SK-N-DZ (cell line): Measurements from ENCODE around the gene AGBL3.
A peak's percentile ranks its signal among the peaks of the same experiment; 100 is the strongest.
"Not testable (repeated sequence)": the region's sequence is repeated elsewhere in the genome, so short reads cannot be mapped to it uniquely, and the experiment has no call there.

ENCODE experiments used
- DNase-seq: peaks from one replicate; pipeline ENCODE4 v3.0.0-alpha.2; 2015; ENCODE audit warnings: low spot score

AGBL3 gene

GRCh38 chr7:134963036-134963435 lies 23.3 kb upstream of the AGBL3 start:
- no peak for DNase-seq

- DNase-seq: no peak
Observed at GRCh38 chr7:134966691-134967090, 19.6 kb upstream of the AGBL3 start.

DNA sequence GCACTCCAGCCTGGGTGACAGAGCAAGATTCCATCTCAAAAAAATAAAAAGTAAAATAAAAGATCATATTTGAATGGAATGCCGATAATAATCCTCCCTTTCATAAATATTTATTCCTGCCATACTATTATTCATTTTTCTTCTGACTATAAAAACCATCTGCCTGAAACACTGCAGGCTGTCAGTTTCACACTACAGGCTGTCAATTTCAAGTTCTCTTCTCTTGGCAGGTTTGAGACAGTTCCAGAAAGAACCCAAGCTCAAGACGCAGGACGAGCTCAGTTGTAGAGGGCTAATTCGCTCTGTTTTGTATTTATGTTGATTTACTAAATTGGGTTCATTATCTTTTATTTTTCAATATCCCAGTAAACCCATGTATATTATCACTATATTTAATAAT lies 18.2 kb upstream of the AGBL3 start:
- no peak for DNase-seq

DNA sequence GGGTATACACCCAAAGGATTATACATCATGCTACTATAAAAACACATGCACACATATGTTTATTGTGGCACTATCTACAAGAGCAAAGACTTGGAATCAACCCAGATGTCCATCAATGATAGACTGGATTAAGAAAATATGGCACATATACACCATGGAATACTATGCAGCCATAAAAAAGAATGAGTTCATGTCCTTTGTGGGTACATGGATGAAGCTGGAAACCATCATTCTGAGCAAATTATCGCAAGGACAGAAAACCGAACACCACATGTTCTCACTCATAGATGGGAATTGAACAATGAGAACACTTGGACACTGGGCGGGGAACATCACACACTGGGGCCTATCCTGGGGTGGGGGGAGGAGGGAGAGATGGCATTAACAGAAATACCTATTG lies 4.7 kb upstream of the AGBL3 start:
- DNase-seq: not testable (repeated sequence)

GRCh38 chr7:134985894-134986362 lies 380 bp upstream of the AGBL3 start:
- DNase-seq: no peak

GRCh38 chr7:134988161-134988560 lies 1.9 kb downstream of the AGBL3 start:
- DNase-seq: no peak

GRCh38 chr7:134991469-134992339 lies 5.4 kb downstream of the AGBL3 start:
- DNase-seq: no peak

GRCh38 chr7:134992626-134993179 lies 6.4 kb downstream of the AGBL3 start:
- no peak for DNase-seq

- DNase-seq: no peak
Observed at GRCh38 chr7:134993877-134994456, 7.7 kb downstream of the AGBL3 start.

GRCh38 chr7:134995239-134996096 lies 9.2 kb downstream of the AGBL3 start:
- DNase-seq: no peak

DNA sequence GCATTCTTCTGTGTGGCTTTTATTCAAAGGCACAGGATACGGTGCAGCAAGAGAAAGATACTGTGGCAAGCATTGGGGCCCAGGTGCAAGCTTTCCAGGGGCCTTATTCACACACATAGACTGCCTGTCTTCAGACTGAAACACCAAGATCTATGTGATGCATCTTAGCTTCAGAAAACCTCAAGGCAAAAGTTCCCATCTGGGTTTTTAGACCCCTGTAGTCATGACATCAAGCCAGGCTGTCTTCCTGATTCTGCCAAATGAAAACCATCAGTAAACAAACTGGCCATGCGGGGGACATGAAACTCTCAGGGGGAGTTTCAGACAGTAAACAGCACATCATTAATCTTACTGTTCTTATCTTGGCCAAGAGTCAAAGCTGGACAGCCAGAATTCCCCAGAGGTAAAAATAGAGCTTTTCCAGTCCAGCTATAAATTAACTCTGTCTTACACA lies 9.8 kb downstream of the AGBL3 start:
- peak; percentile 53 for DNase-seq

DNA sequence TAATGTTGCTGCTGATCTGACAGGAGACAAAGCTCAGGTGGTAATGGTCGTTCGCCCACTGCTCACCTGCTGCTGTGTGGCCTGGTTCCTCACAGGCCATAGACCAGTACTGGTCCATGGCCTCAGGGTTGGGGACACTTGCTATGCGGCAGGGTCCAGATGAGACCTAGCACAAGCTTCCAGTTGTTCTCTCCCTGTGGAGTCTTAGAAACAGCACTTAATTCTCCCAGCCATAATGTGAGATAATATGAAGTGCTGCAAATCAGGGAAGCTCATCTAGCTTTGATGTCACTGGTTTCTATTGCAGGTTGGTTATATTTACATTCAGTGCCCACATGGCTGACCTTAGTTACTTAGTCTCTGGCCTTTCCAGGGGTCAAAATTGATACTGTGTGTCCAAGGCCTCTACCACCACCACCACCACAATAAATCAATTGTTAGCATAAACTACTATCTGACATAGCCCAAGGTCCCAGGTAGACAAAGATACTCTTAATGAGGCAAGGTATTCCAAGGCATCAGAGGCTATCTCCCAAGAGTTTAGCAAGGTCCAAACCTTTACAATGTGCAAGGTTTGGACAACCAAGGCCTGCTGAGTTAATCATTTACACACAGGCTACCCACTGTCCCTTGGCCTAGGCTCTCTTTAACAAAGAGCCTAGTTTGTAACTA lies 11.0 kb downstream of the AGBL3 start:
- DNase-seq: no peak

DNA sequence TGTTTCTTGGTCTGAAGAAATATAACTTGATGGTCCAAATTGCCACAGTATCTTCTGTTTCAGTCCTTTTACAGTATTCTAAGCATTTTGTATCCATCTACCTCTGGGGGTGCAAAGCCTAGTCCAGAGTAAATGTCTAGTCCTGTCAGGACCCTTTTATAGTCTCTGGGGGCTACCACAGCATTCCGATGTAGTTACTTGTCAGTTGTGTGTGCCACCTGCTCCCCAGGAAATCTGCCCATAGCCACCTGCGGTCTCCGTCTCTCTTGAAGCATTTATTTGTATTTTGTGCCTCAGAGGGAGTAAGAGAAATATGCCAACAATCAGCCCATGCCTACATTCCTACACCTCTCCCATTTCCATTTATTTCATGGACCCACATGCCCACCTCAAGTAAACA lies 12.8 kb downstream of the AGBL3 start:
- DNase-seq: no peak

- DNase-seq: no peak
Observed at GRCh38 chr7:135001390-135002165, 15.3 kb downstream of the AGBL3 start.

DNA sequence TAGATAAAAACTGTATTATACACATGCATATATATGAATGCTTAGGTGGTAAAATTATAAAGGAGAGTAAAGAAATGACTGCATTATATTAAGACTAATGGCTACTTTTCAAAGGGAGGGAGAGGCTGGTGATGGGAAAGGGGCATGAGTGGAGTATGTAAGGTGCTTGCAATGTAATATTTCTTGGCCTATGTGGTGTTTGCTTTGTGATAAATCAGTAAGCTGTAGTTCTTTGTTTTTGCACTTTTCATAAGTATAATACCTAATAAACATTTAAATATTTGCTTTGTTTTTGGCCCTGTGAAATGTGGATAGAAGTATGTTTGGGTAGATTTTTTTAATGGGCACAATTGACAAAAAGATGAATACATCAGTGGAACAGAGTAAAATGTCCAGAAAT lies 25.9 kb downstream of the AGBL3 start:
- DNase-seq: no peak

DNA sequence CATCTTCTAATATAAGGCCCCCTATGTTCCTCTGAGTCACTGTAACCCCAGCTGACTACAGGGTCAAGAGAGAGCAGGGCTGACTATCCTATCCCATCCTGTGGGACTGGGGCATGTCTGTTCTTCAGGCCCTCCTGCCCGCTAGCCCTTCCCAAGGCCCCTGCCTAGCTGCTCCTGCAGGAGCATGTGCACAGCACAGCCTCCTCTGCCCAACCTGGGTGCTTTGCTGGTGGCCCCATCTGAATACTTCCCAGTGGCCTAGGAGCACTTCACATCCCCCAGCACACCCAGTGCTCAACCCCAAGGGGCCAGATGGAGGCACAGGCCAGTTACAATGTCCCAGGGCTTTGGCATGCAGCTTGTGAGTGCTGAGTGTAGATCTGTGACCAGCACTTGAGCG lies 37.3 kb downstream of the AGBL3 start:
- DNase-seq: no peak

GRCh38 chr7:135035252-135035651 lies 48.9 kb downstream of the AGBL3 start:
- DNase-seq: no peak

DNA sequence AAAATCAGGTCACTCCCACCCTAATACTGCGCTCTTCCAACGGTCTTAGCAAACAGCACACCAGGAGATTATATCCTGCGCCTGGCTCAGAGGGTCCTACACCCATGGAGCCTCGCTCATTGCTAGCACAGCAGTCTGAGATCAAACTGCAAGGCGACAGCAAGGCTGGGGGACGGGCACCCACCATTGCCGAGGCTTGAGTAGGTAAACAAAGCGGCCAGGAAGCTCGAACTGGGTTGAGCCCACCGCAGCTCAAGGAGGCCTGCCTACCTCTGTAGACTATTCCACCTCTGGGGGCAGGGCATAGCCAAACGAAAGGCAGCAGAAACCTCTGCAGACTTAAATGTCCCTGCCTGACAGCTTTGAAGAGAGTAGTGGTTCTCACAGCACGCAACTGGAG lies 80.7 kb downstream of the AGBL3 start:
- not testable (repeated sequence) for DNase-seq

DNA sequence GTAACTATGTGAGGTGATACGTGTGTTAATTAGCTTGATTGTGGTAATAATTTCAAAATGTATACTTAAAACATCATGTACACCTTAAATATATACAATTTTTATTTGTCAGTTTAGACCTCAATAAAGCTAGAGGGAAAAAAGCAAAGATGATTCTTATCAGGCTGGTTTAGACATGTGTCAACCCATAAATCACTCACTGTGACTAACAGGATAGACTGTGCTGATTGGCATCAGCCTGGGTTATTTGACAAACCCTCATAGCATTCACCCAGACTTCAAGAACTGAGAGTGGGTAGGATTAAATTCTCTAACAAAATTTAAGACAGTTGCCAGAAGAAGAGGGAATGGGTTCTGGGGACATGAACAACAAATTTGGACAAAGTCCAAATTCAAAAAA lies 87.8 kb downstream of the AGBL3 start:
- no peak for DNase-seq

- no peak for DNase-seq
Observed at GRCh38 chr7:135074531-135074930, 88.2 kb downstream of the AGBL3 start.
